ENCODE measurements around the gene NCOR2.

DNA sequence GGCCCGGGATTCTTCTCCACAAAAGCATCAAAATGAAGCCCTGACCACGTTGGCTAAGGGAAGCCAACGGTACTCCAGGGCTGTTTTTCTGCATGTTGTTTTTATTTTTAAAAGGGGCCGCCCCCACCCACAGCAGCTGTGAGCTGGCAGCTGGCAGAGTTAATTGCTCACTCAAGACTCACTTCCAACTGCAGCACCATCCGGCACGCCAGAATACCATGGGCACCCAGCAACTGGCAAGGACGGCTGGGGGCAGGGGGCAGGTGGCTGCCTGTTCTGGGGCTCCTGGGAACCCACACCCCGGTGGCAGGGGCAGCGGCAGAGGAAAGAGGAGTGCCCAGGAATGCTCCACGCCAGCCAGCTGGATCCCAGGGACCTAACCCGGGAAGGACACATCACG, 44.3 kb downstream of the NCOR2 start:
- TF ChIP-seq, protein P1, sequence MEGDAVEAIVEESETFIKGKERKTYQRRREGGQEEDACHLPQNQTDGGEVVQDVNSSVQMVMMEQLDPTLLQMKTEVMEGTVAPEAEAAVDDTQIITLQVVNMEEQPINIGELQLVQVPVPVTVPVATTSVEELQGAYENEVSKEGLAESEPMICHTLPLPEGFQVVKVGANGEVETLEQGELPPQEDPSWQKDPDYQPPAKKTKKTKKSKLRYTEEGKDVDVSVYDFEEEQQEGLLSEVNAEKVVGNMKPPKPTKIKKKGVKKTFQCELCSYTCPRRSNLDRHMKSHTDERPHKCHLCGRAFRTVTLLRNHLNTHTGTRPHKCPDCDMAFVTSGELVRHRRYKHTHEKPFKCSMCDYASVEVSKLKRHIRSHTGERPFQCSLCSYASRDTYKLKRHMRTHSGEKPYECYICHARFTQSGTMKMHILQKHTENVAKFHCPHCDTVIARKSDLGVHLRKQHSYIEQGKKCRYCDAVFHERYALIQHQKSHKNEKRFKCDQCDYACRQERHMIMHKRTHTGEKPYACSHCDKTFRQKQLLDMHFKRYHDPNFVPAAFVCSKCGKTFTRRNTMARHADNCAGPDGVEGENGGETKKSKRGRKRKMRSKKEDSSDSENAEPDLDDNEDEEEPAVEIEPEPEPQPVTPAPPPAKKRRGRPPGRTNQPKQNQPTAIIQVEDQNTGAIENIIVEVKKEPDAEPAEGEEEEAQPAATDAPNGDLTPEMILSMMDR (IDR thresholded peaks at IDR 0.05; ENCODE audit: control extremely low read depth in 1 of 3, insufficient read depth in 1 of 3, low read depth in 1 of 3, low read length in 3 of 3): no peak
- no peak for TF ChIP-seq EZH2 (IDR thresholded peaks at IDR 0.05; ENCODE audit: low read depth, low read length, severe bottlenecking)
- no peak for TF ChIP-seq SRF (IDR thresholded peaks at IDR 0.05; ENCODE audit: low read depth, low read length)
- no peak for TF ChIP-seq SUZ12 (IDR thresholded peaks at IDR 0.05; ENCODE audit: low read length)
- no peak for TF ChIP-seq TCF12 (IDR thresholded peaks at IDR 0.05; ENCODE audit: low read depth, low read length)

All from H1 (cell line).